Measurements from ENCODE around the gene JAKMIP1. TPM values are rescaled to one million over a fixed set of nuclear protein-coding genes. Genes with fewer than 3 reads are reported as not detected.

JAKMIP1 gene
- total RNA-seq, 1 experiment from 2014 or later = not detected

DNA sequence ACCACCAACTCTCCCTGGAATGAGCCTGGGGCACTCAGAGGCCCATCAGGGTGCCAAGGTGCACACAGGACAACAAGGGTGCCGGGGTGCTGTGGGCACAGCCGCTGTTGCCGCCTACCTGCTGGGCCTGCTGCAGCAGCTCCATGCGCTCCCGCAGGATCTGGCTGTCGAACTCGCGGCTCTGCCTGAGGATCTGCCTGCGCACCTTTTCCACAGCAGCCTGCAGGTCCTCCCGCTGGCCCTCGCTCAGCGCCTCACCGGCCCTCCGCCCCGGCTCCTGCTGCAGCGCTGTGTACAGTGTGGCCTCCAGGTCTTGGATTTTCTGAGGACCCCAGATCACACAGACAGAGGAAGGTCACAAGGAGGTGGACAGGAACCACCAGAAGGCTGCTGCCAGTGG is 164.6 kb downstream of the JAKMIP1 start:
- H3K4me3 Mint-ChIP-seq (ENCODE audit: unreplicated experiment) = no peak overlapping the region
- H3K9me3 Mint-ChIP-seq (ENCODE audit: unreplicated experiment) = no peaks in the 10 kb centered on the region
- no peaks in the 10 kb centered on the region for H3K36me3 Mint-ChIP-seq (ENCODE audit: insufficient read depth, unreplicated experiment)
- no peak overlapping the region for H3K4me3 ChIP-seq (ENCODE audit: low read depth, low read length)
- ChIA-PET POLR2A (no interaction called here), CTCF (no interaction called here)
- DNase-seq = no peak
- no peak overlapping the region for H3K27ac Mint-ChIP-seq (ENCODE audit: unreplicated experiment)
- H3K4me1 Mint-ChIP-seq (ENCODE audit: low read depth, unreplicated experiment) = no peaks in the 10 kb centered on the region
- intact Hi-C loops (cut with micrococcal nuclease; ENCODE audit: unreplicated experiment) = no loop called here
- peaks cover 19% of the 10 kb centered on the region for H3K27me3 Mint-ChIP-seq (ENCODE audit: insufficient read depth, unreplicated experiment)
- TF ChIP-seq, protein P1, sequence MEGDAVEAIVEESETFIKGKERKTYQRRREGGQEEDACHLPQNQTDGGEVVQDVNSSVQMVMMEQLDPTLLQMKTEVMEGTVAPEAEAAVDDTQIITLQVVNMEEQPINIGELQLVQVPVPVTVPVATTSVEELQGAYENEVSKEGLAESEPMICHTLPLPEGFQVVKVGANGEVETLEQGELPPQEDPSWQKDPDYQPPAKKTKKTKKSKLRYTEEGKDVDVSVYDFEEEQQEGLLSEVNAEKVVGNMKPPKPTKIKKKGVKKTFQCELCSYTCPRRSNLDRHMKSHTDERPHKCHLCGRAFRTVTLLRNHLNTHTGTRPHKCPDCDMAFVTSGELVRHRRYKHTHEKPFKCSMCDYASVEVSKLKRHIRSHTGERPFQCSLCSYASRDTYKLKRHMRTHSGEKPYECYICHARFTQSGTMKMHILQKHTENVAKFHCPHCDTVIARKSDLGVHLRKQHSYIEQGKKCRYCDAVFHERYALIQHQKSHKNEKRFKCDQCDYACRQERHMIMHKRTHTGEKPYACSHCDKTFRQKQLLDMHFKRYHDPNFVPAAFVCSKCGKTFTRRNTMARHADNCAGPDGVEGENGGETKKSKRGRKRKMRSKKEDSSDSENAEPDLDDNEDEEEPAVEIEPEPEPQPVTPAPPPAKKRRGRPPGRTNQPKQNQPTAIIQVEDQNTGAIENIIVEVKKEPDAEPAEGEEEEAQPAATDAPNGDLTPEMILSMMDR (IDR thresholded peaks at IDR 0.05; ENCODE audit: insufficient read depth in 1 of 2, low read depth in 1 of 2, low read length in 1 of 2, severe bottlenecking in 1 of 2, unreplicated experiment in 1 of 2) = no peak
- no peaks in the 10 kb centered on the region for H3K36me3 ChIP-seq (ENCODE audit: control insufficient read depth, insufficient read depth, low read length)
- H3K9me3 ChIP-seq = no peaks in the 10 kb centered on the region
- H3K27me3 ChIP-seq (replicated peaks; ENCODE audit: control insufficient read depth, insufficient read depth, low read length) = no peaks in the 10 kb centered on the region
- no TSS peak for BruUV-seq (replicated peaks)
- no peaks in the 10 kb centered on the region for H3K4me1 ChIP-seq

DNA sequence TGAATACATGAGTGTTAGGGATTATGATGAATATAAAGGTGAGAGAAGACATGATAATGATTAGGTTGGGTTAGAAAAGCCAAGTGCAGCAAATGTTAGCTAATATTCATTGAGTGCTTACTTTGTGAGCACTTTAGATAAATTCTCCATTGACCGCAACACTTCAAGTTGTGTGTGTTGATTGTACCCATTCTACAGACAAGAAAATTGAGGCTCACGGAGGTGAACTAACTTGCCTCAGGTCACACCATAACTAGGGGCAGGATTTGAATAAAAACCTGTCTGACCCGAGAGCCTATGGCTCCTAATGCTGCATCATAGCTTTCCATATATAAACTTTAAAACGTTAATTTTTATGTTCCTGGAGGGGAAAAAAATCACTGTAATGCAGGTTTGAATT is 167.0 kb downstream of the JAKMIP1 start:
- no TSS peak for BruUV-seq (replicated peaks)
- intact Hi-C loops (cut with micrococcal nuclease; ENCODE audit: unreplicated experiment) = no loop called here
- TF ChIP-seq, protein P1 (IDR thresholded peaks at IDR 0.05; ENCODE audit: insufficient read depth in 1 of 2, low read depth in 1 of 2, low read length in 1 of 2, severe bottlenecking in 1 of 2, unreplicated experiment in 1 of 2) = no peak
- H3K4me1 ChIP-seq = no peaks in the 10 kb centered on the region
- no peaks in the 10 kb centered on the region for H3K36me3 Mint-ChIP-seq (ENCODE audit: insufficient read depth, unreplicated experiment)
- no peak for DNase-seq
- ChIA-PET POLR2A (no interaction called here), CTCF (no interaction called here)
- no peak overlapping the region for H3K4me3 Mint-ChIP-seq (ENCODE audit: unreplicated experiment)
- no peaks in the 10 kb centered on the region for H3K27me3 ChIP-seq (replicated peaks; ENCODE audit: control insufficient read depth, insufficient read depth, low read length)
- no peak overlapping the region for H3K4me3 ChIP-seq (ENCODE audit: low read depth, low read length)
- no peaks in the 10 kb centered on the region for H3K4me1 Mint-ChIP-seq (ENCODE audit: low read depth, unreplicated experiment)
- H3K27ac Mint-ChIP-seq (ENCODE audit: unreplicated experiment) = no peak overlapping the region
- H3K9me3 ChIP-seq = no peaks in the 10 kb centered on the region
- no peaks in the 10 kb centered on the region for H3K9me3 Mint-ChIP-seq (ENCODE audit: unreplicated experiment)
- no peaks in the 10 kb centered on the region for H3K36me3 ChIP-seq (ENCODE audit: control insufficient read depth, insufficient read depth, low read length)
- H3K27me3 Mint-ChIP-seq (ENCODE audit: insufficient read depth, unreplicated experiment) = peaks cover 20% of the 10 kb centered on the region

DNA sequence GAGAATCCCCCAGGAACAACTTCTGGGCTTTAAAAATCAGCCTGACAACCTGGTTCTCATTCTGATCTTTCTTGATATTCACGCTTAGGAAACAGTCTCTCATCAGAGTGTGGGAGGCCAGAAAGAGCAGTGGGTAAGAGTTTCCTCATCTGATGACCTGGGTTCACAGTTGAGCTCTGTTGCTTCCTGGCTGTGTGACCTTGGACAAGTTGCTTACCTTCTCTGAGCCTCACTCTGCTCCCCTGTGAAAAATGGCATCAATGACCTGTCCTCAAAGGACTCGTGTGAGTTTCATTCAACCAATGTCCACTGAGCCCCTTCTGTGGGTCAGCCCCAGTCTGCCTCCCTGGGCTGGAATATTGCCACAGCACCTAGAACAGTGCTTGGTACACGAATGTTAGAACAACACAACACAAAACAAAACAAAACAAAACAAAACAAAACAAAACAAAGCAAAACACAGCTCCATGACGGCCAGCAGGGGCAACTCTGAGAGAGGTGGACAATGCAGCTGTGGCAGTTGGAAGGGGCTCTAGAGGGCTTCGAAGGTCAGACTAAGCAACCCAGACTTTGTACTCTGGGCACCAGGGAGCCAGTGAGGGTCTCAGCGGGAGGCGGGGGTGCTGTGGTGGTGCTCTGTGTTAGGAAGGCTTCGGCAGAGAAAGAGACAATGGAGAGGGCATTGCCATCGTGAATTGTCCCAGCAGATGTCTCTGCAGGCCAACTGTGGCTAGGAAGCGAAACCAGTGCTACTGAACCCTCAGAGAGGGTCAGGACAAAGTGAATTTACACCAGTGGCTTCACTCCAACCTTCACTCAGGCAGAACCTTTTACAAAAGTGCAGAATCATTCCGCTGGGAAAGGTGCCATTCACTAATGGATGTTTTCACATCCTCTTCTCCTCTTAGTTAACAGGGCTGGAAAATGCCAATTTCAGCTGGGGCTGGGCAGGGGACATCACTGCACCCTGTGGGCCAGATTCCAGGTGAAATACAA is 167.8 kb downstream of the JAKMIP1 start:
- no TSS peak for BruUV-seq (replicated peaks)
- no peak overlapping the region for H3K4me3 ChIP-seq (ENCODE audit: low read depth, low read length)
- Mint-ChIP-seq H3K4me1 (ENCODE audit: low read depth, unreplicated experiment) (no peaks in the 10 kb centered on the region), H3K4me3 (ENCODE audit: unreplicated experiment) (no peak overlapping the region), H3K9me3 (ENCODE audit: unreplicated experiment) (no peaks in the 10 kb centered on the region), H3K27me3 (ENCODE audit: insufficient read depth, unreplicated experiment) (peaks cover 23% of the 10 kb centered on the region), H3K27ac (ENCODE audit: unreplicated experiment) (no peak overlapping the region), H3K36me3 (ENCODE audit: insufficient read depth, unreplicated experiment) (no peaks in the 10 kb centered on the region)
- H3K27me3 ChIP-seq (replicated peaks; ENCODE audit: control insufficient read depth, insufficient read depth, low read length) = no peaks in the 10 kb centered on the region
- POLR2A ChIA-PET = no interaction called here
- no peaks in the 10 kb centered on the region for H3K36me3 ChIP-seq (ENCODE audit: control insufficient read depth, insufficient read depth, low read length)
- no peaks in the 10 kb centered on the region for H3K9me3 ChIP-seq
- DNase-seq = no peak
- H3K4me1 ChIP-seq = no peaks in the 10 kb centered on the region
- TF ChIP-seq, protein P1 (IDR thresholded peaks at IDR 0.05; ENCODE audit: insufficient read depth in 1 of 2, low read depth in 1 of 2, low read length in 1 of 2, severe bottlenecking in 1 of 2, unreplicated experiment in 1 of 2) = no peak
- CTCF ChIA-PET = interaction anchor here (0.6 kb wide), 1 partner anchor 25 kb away, joined by 3 read pairs; no protein-coding TSS in a partner anchor
- intact Hi-C loops (cut with micrococcal nuclease; ENCODE audit: unreplicated experiment) = no loop called here
